HG03520 (cell line): ENCODE results near the gene MACROD2.

ENCODE experiments used
- ATAC-seq: cut with Tn5 transposase; IDR thresholded peaks from one replicate; pipeline ENCODE4 v1.9.1; 2021; ENCODE audit warnings: mild to moderate bottlenecking, moderate library complexity; ENCODE audit not compliant: unreplicated experiment

Gene MACROD2

GRCh38 chr20:14055127-14055742, 59.9 kb downstream of the MACROD2 start:
- no peak for ATAC-seq

- ATAC-seq: no peak
Measured at GRCh38 chr20:14062171-14062570, 66.9 kb downstream of the MACROD2 start.

DNA sequence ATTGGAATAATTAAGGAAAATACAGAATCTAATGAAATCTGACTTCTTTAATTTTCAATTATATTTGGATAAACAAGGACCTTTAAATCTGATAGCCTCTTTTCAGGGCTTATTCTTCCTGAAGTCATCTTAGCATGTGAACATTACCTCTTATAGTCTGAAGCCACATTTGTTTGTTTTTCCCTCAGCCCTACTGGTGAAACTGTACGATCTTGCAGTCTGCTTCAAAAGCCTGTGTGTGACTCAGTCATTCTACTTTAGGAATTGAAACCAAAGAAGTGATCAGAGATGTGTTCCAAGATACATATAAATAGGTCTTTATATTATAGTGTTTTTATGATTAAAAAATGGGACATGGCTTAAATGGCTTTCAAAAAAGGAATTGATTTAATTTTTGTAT, 67.5 kb downstream of the MACROD2 start:
- no peak for ATAC-seq

- ATAC-seq: no peak
Measured at GRCh38 chr20:14064333-14064732, 69.0 kb downstream of the MACROD2 start.

DNA sequence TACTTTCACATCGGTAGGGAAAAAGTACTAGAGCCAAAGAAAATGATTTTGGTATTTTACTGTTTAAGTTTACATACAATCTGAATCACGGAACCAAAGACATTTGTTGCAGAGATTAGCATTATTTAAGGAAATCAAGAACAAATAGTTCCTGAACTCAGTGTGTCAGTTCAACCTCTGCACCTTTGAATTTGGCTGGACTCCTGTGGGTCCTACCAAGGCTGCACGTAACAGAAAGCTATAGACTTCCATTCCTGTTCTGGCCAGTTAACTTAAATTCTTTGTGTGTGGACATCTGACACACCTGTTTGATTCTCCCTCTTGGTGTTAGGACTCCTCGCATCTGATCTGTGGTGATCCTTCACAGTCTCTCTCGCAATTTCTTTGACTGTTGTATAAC, 69.6 kb downstream of the MACROD2 start:
- ATAC-seq: no peak

GRCh38 chr20:14065774-14066173, 70.5 kb downstream of the MACROD2 start:
- no peak for ATAC-seq

GRCh38 chr20:14067603-14068002, 72.3 kb downstream of the MACROD2 start:
- no peak for ATAC-seq

- ATAC-seq: no peak
Measured at GRCh38 chr20:14069796-14070195, 74.5 kb downstream of the MACROD2 start.

GRCh38 chr20:14093652-14094051, 98.3 kb downstream of the MACROD2 start:
- no peak for ATAC-seq

DNA sequence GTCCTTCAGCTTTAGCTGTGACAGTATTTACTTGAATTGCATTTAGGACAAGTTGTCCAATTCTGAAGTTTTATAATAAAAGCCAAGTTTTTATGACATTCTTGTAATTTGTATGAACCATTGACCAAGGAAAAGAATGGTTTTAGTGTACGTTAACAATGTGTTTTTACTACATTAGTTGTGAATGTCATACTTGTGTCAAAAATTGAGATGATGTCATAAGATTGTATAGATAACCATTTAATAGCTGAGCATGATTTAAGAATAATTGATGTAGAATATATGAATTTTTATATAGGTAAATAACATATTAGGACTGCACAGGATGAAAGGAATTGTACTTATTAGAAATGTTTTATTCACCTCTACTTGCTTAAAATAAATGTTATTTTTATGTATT, 102.9 kb downstream of the MACROD2 start:
- no peak for ATAC-seq

DNA sequence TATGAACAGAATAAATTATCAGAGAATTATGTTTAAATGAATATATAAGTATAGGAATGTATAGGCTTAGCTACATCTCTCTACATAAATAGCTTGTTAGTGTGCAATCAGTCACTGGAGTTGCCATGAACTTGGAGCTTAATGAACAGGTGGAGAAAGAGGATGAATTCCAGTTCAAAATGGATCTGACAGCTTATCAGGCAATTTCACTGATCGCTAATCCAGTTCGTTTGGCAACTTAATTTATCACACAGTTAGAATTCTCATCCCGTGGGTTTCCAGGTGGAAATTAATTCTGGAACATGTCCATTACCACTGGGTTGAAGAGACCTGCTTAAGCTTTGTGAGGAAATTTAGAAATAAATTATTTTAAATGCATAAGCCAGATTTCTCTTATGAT, 118.1 kb downstream of the MACROD2 start:
- ATAC-seq: no peak

GRCh38 chr20:14114065-14114704, 118.9 kb downstream of the MACROD2 start:
- no peak for ATAC-seq

- no peak for ATAC-seq
Measured at GRCh38 chr20:14116037-14116436, 120.7 kb downstream of the MACROD2 start.

GRCh38 chr20:14117768-14118167, 122.5 kb downstream of the MACROD2 start:
- ATAC-seq: no peak

- ATAC-seq: no peak
Measured at GRCh38 chr20:14126856-14127255, 131.5 kb downstream of the MACROD2 start.

DNA sequence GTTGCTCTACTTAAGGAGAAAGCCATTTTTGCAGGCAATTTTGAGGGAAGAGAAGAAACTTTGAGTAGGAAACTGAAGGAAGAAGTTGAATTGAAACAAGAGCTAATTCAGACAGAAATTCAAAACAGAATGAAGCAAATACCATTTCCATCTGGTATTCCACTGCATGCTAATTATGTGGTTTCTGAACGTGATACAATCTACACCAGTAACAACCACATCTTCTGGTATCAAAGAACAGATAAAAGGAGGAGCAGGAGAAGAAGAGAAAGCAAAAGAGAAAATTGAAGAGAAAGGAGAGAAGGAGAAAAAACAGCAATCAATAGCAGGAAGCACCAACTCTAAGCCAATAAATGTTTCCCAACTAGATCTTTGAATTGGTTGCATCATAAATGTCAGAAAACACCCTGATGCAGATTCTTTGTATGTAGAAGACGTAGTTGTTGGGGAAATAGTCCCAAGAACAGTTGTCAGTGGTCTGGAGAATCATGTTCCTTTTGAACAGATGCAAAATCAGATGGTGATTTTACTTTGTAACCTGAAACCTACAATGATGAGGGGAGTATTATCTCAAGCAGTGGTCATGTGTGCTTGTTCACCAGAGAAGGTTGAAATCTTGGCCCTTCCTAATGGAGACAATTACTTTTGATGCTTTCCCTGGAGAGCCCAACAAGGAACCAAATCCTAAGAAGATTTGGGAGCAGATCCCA, 132.4 kb downstream of the MACROD2 start:
- no peak for ATAC-seq

DNA sequence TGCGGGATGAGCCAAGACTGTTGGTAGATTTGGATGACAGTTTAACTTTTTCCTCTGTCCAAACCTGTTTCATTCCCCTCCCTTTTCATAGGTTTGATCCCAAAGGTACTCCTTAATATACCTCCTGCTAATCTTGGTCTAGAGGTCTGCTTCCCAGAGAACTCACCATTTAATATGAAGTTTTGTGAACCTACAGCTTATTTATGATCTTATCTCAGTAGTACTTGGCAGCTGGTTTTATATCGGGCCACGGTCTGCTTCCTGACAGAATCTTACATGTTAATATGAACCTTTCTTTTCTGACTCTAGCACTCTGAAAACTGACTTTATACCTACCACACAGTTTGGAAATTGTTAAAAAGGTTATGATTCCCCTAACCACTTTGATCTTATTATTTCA, 138.7 kb downstream of the MACROD2 start:
- no peak for ATAC-seq

DNA sequence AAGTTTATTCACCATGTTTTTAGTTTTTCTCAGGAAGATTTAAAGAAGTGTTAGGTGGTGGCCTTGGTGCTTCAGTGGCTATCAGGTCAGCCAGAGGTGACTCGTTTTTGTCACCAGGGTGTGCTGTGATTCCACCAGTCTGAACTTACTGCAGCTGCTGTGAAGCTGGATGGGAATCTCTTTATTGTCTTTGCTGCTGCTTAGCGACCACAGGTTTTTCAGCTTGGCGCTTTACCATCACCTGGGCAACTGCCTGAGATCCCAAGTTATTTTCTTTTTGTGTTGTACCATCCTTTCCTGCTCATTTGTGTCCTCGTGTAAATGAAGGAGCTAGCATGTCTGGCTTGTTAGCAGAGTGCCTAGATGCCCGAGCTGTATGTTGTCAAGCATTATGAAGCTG, 146.9 kb downstream of the MACROD2 start:
- ATAC-seq: no peak

GRCh38 chr20:14142964-14143627, 147.8 kb downstream of the MACROD2 start:
- no peak for ATAC-seq

DNA sequence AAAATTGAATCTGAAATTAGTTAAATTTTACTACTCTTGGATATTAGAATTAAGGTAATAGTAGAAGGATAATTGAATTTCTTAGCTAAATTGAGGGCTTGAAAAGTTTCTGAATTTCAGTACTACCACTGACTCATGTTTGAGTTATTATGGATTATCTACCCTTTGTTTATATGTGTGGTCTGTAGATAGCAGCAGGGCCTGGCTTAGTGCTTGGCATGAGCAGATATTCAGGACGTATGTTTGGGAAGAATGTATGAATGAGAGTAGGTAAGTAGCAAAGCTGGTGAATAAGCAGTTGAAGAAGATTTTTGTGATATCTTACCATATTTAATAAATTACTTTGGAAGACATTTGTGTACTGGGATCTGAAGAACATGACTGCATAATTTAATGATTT, 152.7 kb downstream of the MACROD2 start:
- ATAC-seq: no peak

GRCh38 chr20:14155361-14155760, 160.0 kb downstream of the MACROD2 start:
- no peak for ATAC-seq

DNA sequence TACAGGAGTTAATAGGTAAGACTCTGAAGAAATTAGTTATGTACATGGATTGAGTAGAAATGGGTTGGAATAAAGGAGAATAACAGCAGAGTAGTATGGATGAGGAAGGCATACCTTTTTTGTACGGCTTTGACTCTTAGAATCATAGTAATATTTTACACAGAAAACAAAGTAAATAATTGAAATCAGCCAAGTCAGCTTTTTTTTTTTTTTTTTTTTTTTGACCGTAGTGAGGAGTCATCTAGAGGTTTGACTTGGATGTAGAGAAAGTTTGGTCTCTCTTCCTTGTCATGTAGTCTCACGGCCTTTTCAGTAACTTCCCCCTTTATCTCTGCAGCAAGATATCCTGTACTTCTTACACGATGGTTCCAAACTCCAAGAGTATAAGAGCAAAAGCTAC, 183.2 kb downstream of the MACROD2 start:
- no peak for ATAC-seq
